ENCODE results near the gene PRR22. TPM values are rescaled to one million over a fixed set of nuclear protein-coding genes. Genes with fewer than 3 reads are reported as not detected.
"Not testable (repeated sequence)": the region's sequence is repeated elsewhere in the genome, so short reads cannot be mapped to it uniquely, and the experiment has no call there.

The PRR22 gene
- total RNA-seq, 4 donors from 2014 or later: 0.25 to 1.2 (median 0.62) TPM

DNA sequence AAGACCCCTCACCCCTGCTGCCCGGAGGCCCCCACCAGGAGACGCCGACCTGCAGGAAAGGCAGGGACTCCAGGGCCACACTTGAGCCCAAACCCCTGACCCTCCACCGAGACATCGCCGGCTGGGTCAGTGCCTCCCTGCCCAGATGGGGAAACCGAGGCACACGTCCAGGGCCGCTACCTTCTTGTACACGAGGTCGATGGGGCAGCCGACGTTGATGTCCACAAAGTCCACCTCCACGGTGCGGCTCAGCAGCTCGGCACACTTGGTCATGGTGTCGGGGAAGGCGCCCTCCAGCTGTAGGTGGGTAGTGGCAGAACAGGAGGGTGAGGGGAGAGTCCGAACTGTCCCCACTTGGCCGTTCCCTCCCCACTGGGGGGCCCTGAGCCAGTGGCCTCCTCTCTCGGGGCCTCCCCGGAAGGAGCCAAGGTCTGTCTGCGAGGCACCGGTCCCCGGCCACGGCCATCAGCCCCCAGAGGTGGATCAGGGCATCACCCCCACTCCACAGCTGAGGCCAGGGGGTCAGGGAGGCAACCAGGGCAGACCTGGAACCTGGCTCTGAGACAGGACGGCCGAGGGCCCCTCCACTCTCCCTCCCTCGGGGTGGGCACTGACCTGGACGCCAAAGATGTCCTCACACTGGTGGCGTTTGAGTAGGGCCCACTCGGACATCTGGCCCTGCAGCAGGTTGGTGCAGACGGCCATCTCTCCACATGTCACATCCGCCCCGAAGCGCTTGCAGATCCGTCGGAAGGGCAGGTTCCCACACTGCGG is 3.0 kb upstream of the PRR22 start:
- intact Hi-C loops (cut with DNase I; ENCODE audit: low total_unique reads): no loop called here
- no peak overlapping the region for H3K4me3 ChIP-seq (ENCODE audit: low read depth, poor library complexity, severe bottlenecking)
- 94 to 97% methylated on average over 20 to 38 of the region's 39 CpGs for WGBS, 2 donors
- no peak for TF ChIP-seq POLR2A (IDR thresholded peaks at IDR 0.05)
- TF ChIP-seq, protein P1, sequence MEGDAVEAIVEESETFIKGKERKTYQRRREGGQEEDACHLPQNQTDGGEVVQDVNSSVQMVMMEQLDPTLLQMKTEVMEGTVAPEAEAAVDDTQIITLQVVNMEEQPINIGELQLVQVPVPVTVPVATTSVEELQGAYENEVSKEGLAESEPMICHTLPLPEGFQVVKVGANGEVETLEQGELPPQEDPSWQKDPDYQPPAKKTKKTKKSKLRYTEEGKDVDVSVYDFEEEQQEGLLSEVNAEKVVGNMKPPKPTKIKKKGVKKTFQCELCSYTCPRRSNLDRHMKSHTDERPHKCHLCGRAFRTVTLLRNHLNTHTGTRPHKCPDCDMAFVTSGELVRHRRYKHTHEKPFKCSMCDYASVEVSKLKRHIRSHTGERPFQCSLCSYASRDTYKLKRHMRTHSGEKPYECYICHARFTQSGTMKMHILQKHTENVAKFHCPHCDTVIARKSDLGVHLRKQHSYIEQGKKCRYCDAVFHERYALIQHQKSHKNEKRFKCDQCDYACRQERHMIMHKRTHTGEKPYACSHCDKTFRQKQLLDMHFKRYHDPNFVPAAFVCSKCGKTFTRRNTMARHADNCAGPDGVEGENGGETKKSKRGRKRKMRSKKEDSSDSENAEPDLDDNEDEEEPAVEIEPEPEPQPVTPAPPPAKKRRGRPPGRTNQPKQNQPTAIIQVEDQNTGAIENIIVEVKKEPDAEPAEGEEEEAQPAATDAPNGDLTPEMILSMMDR (IDR thresholded peaks at IDR 0.05): no peak
- DNase-seq (ENCODE audit: low spot score in 2 of 2): no peak

DNA sequence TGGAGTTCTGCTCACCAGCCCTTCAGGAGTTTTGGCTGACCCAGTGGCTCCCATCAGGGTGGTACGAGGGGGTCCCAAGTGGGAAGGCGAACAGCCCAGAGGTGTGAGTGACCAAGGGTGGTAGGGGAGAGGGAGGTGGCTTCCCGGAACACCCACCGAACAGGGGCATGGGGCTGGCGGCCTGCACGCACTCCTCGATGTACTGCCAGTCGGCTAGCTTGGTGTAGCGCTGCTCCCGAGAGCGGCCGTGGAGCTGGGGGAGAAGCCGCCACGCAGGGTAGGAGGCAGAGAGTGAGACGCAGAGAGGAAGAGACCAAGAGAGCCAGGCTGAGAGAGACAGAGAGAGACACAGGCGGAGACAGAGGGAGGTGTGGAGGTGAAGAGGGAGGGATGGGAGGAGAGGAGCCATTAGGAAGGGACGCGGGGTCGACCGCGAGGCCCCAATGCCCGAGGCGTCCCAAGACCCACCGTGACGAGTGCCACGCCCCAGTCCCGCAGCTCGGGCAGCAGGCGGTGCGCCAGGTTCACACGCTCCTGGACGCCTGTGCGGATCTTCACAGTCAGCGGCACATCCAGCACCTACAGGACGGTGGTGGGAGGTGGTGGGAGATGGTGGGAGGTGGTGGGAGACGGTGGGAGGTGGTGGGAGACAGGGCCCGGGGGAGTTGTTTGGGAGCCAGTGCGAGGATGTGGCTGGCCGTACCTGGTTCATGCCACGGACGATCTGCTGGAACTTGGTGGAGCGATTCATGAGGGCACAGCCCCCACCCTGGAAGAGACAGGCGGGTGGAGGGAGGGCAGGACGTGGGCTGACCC is 2.3 kb upstream of the PRR22 start:
- intact Hi-C loops (cut with DNase I; ENCODE audit: low total_unique reads): no loop called here
- H3K4me3 ChIP-seq (ENCODE audit: low read depth, poor library complexity, severe bottlenecking): no peak overlapping the region
- TF ChIP-seq, protein P1 (IDR thresholded peaks at IDR 0.05): no peak
- TF ChIP-seq POLR2A (IDR thresholded peaks at IDR 0.05): no peak
- no peak for DNase-seq (ENCODE audit: low spot score in 2 of 2)
- WGBS, 2 donors: 81 to 86% methylated on average over 44 of the region's 44 CpGs

DNA sequence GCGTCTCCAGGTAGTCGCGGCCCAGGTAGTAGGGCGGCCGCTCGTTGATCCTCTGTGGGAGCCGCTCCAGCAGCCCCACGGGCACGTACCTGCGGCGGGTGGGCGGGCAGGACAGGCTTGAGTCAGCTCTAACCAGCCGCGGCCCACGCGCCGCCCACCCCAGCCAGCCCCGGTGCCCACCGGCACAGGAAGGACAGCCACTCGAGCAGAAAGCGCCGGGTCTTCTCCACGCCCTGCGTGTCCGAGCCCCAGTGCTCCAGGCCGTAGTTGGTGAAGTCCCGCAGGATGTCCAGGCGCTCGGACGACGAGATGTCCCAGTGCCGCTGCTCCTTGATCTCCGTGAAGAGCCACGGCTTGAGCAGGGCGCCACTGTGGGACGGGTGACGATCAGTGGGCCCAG is 877 bp upstream of the PRR22 start:
- TF ChIP-seq, protein P1 (IDR thresholded peaks at IDR 0.05): no peak
- no peak for TF ChIP-seq POLR2A (IDR thresholded peaks at IDR 0.05)
- intact Hi-C loops (cut with DNase I; ENCODE audit: low total_unique reads): no loop called here
- H3K4me3 ChIP-seq (ENCODE audit: low read depth, poor library complexity, severe bottlenecking): no peak overlapping the region
- DNase-seq (ENCODE audit: low spot score in 2 of 2): no peak
- 92 to 98% methylated on average over 9 to 26 of the region's 37 CpGs for WGBS, 2 donors

DNA sequence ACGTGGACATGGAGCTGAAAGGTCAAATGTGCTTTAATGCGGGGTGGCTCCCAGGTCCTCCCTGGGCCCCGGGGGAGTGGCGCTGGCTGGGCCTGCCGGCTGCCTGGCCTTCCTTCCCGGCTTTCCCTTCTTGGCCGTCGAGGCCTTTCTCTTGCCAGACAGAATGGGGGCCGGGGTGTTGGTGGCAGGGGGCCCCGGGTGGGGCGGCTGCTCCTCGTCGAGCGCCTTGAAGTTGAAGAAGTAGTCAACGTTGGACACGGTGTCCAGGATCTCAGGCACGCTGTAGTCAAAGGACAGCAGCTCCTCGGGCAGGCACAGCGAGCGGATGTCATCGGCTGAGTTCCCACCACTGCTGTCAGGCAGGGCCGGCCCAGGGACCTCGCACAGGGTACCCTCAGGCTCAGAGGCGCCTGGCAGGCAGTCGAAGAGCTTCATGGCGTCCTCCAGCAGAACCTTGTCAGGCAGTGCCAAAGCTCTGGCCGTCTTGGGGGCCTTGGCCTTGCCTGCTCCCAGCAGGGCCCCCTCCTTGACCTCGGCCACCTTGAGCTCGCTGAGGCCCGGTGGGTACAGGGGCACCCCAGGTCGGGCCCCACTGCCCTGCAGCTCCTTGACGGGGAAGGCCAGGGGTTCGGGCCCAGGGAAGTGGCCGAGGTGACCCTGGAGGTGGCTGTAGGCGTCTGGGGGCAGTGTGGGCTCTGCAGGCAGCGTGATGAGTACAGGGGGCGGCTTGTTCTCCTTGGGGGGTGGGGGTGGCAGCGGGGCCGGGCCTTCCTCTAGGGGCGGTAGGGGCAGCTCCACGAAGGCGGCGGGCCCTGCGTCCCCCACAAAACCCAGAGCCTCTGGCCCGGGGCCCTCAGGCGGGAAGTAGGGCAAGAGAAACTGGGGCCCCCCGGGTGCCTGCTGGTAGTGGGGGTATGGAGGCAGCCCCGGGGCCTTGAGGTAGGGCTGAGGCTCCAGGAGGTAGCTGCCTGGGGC is 1.3 kb downstream of the PRR22 start:
- DNase-seq (ENCODE audit: low spot score in 2 of 2): no peak
- intact Hi-C loops (cut with DNase I; ENCODE audit: low total_unique reads): no loop called here
- no peak overlapping the region for H3K4me3 ChIP-seq (ENCODE audit: low read depth, poor library complexity, severe bottlenecking)
- TF ChIP-seq POLR2A (IDR thresholded peaks at IDR 0.05): no peak
- TF ChIP-seq, protein P1 (IDR thresholded peaks at IDR 0.05): no peak
- 67 to 74% methylated on average over 38 to 40 of the region's 48 CpGs for WGBS, 2 donors

DNA sequence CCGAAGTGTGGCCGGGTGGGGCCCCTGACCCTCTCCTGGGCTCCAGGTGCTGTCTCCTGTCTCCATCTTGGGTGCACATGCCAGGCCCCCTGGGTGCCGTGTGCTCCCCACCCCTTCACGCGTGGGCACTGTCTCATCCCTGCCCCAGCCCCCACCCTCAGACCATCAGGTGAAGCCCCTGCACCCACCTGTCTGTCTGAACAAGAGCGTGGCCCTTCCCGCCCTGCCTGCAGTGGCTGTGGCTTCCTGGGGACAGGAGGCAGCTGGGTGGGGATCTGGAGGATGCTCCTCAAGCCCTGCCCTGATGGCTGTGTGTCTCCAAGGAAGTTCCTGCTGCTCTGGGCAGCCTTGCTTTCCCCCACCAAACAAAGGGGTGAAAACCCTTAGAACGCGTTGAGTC is 2.2 kb downstream of the PRR22 start:
- DNase-seq (ENCODE audit: low spot score in 2 of 2): no peak
- intact Hi-C loops (cut with DNase I; ENCODE audit: low total_unique reads): no loop called here
- 84 to 85% methylated on average over 9 of the region's 9 CpGs for WGBS, 2 donors
- no peak overlapping the region for H3K4me3 ChIP-seq (ENCODE audit: low read depth, poor library complexity, severe bottlenecking)
- no peak for TF ChIP-seq POLR2A (IDR thresholded peaks at IDR 0.05)
- TF ChIP-seq, protein P1 (IDR thresholded peaks at IDR 0.05): no peak

DNA sequence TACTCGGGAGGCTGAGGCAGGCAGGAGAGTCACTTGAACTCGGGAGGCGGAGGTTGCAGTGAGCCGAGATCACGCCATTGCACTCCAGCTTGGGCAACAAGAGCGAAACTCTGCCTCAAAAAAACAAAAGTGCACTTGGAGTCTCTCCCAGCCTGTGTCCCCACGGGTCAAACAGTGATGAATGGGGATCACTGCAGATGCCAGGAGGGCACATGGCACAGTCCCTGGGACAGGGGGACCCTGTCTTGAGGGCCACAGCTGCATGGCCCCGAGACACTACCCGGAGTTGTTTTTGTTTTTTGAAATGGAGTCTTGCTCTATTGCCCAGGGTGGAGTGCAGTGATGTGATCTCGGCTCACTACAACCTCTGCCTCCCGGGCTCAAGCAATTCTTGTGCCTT is 3.6 kb downstream of the PRR22 start:
- H3K4me3 ChIP-seq (ENCODE audit: low read depth, poor library complexity, severe bottlenecking); intact Hi-C loops (cut with DNase I; ENCODE audit: low total_unique reads); DNase-seq (ENCODE audit: low spot score in 2 of 2): not testable (repeated sequence)
- 74 to 79% methylated on average over 11 of the region's 11 CpGs for WGBS, 2 donors

All from lower leg skin (tissue), 4 donors.